Effector memory CD8-positive, alpha-beta T cell (primary cell): ENCODE measurements around the gene PLPPR5.

Experiments used
- ATAC-seq: fragments of 150-1000 bp; cut with Tn5 transposase; replicated peaks from 2 replicates; pipeline ENCODE4 v1.10.0; 2021; ENCODE audit warnings: mild to moderate bottlenecking, moderate library complexity
- DNase-seq, 3 experiments: peaks; one replicate each; pipeline ENCODE4 v3.0.0; 2021
- H3K27ac Mint-ChIP-seq, 2 donors: one replicate each; pipeline ENCODE4 v1.8.0; 2022; ENCODE audit warnings: mild to moderate bottlenecking in 2 of 2, mixed read lengths in 2 of 2, moderate library complexity in 2 of 2
- H3K27me3 Mint-ChIP-seq, 2 donors: one replicate each; pipeline ENCODE4 v1.8.0; 2022; ENCODE audit warnings: mixed read lengths in 2 of 2
- H3K36me3 Mint-ChIP-seq: one replicate; pipeline ENCODE4 v1.8.0; 2022; ENCODE audit warnings: mild to moderate bottlenecking, moderate library complexity, mixed read lengths; ENCODE audit not compliant: insufficient read depth
- H3K4me1 Mint-ChIP-seq, 2 donors: one replicate each; pipeline ENCODE4 v1.8.0; 2022; ENCODE audit warnings: low read depth in 2 of 2, mixed read lengths in 2 of 2
- H3K4me3 Mint-ChIP-seq, 2 donors: one replicate each; pipeline ENCODE4 v1.8.0; 2022; ENCODE audit warnings: mild to moderate bottlenecking in 2 of 2, mixed read lengths in 2 of 2, moderate library complexity in 2 of 2
- H3K9me3 Mint-ChIP-seq, 2 donors: one replicate each; pipeline ENCODE4 v1.8.0; 2022; ENCODE audit warnings: mixed read lengths in 2 of 2

PLPPR5 gene

GRCh38 chr1:98991127-98992012 lies 13.3 kb downstream of the PLPPR5 start:
- Mint-ChIP-seq H3K36me3 (no peaks in the 10 kb centered on the region), H3K4me3 (no peak overlapping the region), H3K9me3 (no peaks in the 10 kb centered on the region), H3K4me1 (peaks cover 0 to 3% of the 10 kb centered on the region in 2 donors), H3K27me3 (no peaks in the 10 kb centered on the region), H3K27ac (peak overlapping the region in 1 of 2 donors; percentile 6)
- DNase-seq (no peak), ATAC-seq (peak; percentile 64)

GRCh38 chr1:98989556-98989907 lies 15.1 kb downstream of the PLPPR5 start:
- H3K27me3 Mint-ChIP-seq, result no peaks in the 10 kb centered on the region
- H3K4me3 Mint-ChIP-seq, result no peak overlapping the region
- ATAC-seq (no peak), DNase-seq (no peak)
- peaks cover 0 to 3% of the 10 kb centered on the region in 2 donors for H3K4me1 Mint-ChIP-seq
- H3K36me3 Mint-ChIP-seq, result no peaks in the 10 kb centered on the region
- H3K27ac Mint-ChIP-seq, result no peak overlapping the region
- H3K9me3 Mint-ChIP-seq, result no peaks in the 10 kb centered on the region

- peaks cover 0 to 3% of the 10 kb centered on the region in 2 donors for H3K4me1 Mint-ChIP-seq
- no peak overlapping the region for H3K4me3 Mint-ChIP-seq
- no peaks in the 10 kb centered on the region for H3K9me3 Mint-ChIP-seq
- H3K36me3 Mint-ChIP-seq, result no peaks in the 10 kb centered on the region
- ATAC-seq, result no peak
- no peaks in the 10 kb centered on the region for H3K27me3 Mint-ChIP-seq
- no peak overlapping the region for H3K27ac Mint-ChIP-seq
- DNase-seq, result no peak
These were observed 15.6 kb downstream of the PLPPR5 start for GRCh38 chr1:98988904-98989555.

GRCh38 chr1:98985687-98986086 lies 19.0 kb downstream of the PLPPR5 start:
- Mint-ChIP-seq H3K4me1 (no peaks in the 10 kb centered on the region), H3K36me3 (no peaks in the 10 kb centered on the region), H3K27ac (no peak overlapping the region), H3K4me3 (no peak overlapping the region), H3K27me3 (no peaks in the 10 kb centered on the region), H3K9me3 (no peaks in the 10 kb centered on the region)
- no peak for DNase-seq
- no peak for ATAC-seq

- Mint-ChIP-seq H3K4me1 (no peaks in the 10 kb centered on the region), H3K9me3 (no peaks in the 10 kb centered on the region), H3K27ac (no peak overlapping the region), H3K4me3 (no peak overlapping the region), H3K36me3 (no peaks in the 10 kb centered on the region), H3K27me3 (no peaks in the 10 kb centered on the region)
- ATAC-seq (no peak), DNase-seq (no peak)
These were observed 22.6 kb downstream of the PLPPR5 start for GRCh38 chr1:98981917-98982513.

- H3K4me3 Mint-ChIP-seq, result no peak overlapping the region
- H3K4me1 Mint-ChIP-seq, result no peaks in the 10 kb centered on the region
- no peaks in the 10 kb centered on the region for H3K36me3 Mint-ChIP-seq
- no peak for DNase-seq
- no peaks in the 10 kb centered on the region for H3K9me3 Mint-ChIP-seq
- H3K27ac Mint-ChIP-seq, result no peak overlapping the region
- ATAC-seq, result no peak
- H3K27me3 Mint-ChIP-seq, result no peaks in the 10 kb centered on the region
These were observed 25.2 kb downstream of the PLPPR5 start for GRCh38 chr1:98979463-98979862.

GRCh38 chr1:98975810-98976209 lies 28.9 kb downstream of the PLPPR5 start:
- no peak overlapping the region for H3K4me3 Mint-ChIP-seq
- H3K27ac Mint-ChIP-seq, result no peak overlapping the region
- no peaks in the 10 kb centered on the region for H3K4me1 Mint-ChIP-seq

GRCh38 chr1:98975113-98975512 lies 29.5 kb downstream of the PLPPR5 start:
- no peak for ATAC-seq

More at GRCh38 chr1:98975810-98976209, 28.9 kb downstream of the PLPPR5 start:
- Mint-ChIP-seq H3K36me3 (no peaks in the 10 kb centered on the region), H3K27me3 (no peaks in the 10 kb centered on the region), H3K9me3 (no peaks in the 10 kb centered on the region)
- ATAC-seq (no peak), DNase-seq (no peak)

GRCh38 chr1:98969798-98970490 lies 34.7 kb downstream of the PLPPR5 start:
- Mint-ChIP-seq H3K4me3 (no peak overlapping the region), H3K9me3 (no peaks in the 10 kb centered on the region), H3K36me3 (no peaks in the 10 kb centered on the region), H3K4me1 (no peaks in the 10 kb centered on the region), H3K27ac (no peak overlapping the region), H3K27me3 (peaks cover 0 to 15% of the 10 kb centered on the region in 2 donors)
- DNase-seq, result no peak
- no peak for ATAC-seq

More at GRCh38 chr1:98975113-98975512, 29.5 kb downstream of the PLPPR5 start:
- Mint-ChIP-seq H3K4me1 (no peaks in the 10 kb centered on the region), H3K27me3 (no peaks in the 10 kb centered on the region), H3K27ac (no peak overlapping the region), H3K4me3 (no peak overlapping the region), H3K36me3 (no peaks in the 10 kb centered on the region), H3K9me3 (no peaks in the 10 kb centered on the region)
- DNase-seq, result no peak

GRCh38 chr1:98967122-98967521 lies 37.5 kb downstream of the PLPPR5 start:
- no peaks in the 10 kb centered on the region for H3K9me3 Mint-ChIP-seq
- no peak for ATAC-seq

GRCh38 chr1:98965394-98965793 lies 39.3 kb downstream of the PLPPR5 start:
- no peak for ATAC-seq
- Mint-ChIP-seq H3K9me3 (no peaks in the 10 kb centered on the region), H3K27me3 (peaks cover 0 to 32% of the 10 kb centered on the region in 2 donors), H3K4me3 (no peak overlapping the region), H3K36me3 (no peaks in the 10 kb centered on the region), H3K4me1 (no peaks in the 10 kb centered on the region), H3K27ac (no peak overlapping the region)
- no peak for DNase-seq

More at GRCh38 chr1:98967122-98967521, 37.5 kb downstream of the PLPPR5 start:
- no peaks in the 10 kb centered on the region for H3K36me3 Mint-ChIP-seq
- H3K27me3 Mint-ChIP-seq, result peaks cover 0 to 26% of the 10 kb centered on the region in 2 donors
- H3K27ac Mint-ChIP-seq, result no peak overlapping the region
- no peak overlapping the region for H3K4me3 Mint-ChIP-seq
- H3K4me1 Mint-ChIP-seq, result no peaks in the 10 kb centered on the region
- DNase-seq, result no peak

GRCh38 chr1:98964198-98964597 lies 40.5 kb downstream of the PLPPR5 start:
- H3K9me3 Mint-ChIP-seq, result no peaks in the 10 kb centered on the region
- no peak overlapping the region for H3K27ac Mint-ChIP-seq
- no peak overlapping the region for H3K4me3 Mint-ChIP-seq
- no peak for DNase-seq
- H3K27me3 Mint-ChIP-seq, result peaks cover 0 to 37% of the 10 kb centered on the region in 2 donors
- no peaks in the 10 kb centered on the region for H3K36me3 Mint-ChIP-seq
- no peaks in the 10 kb centered on the region for H3K4me1 Mint-ChIP-seq
- ATAC-seq, result no peak

GRCh38 chr1:98963064-98963758 lies 41.5 kb downstream of the PLPPR5 start:
- ATAC-seq (no peak), DNase-seq (no peak)
- Mint-ChIP-seq H3K27ac (no peak overlapping the region), H3K27me3 (peaks cover 0 to 43% of the 10 kb centered on the region in 2 donors), H3K9me3 (no peaks in the 10 kb centered on the region), H3K36me3 (no peaks in the 10 kb centered on the region), H3K4me3 (no peak overlapping the region), H3K4me1 (peaks cover 0 to 4% of the 10 kb centered on the region in 2 donors)
